B cell (primary cell): ENCODE data around the gene PLXNB1.

ENCODE experiments used
- EZH2 ChIP-seq: IDR thresholded peaks from 2 replicates; pipeline ENCODE4 v1.6.1; 2012; ENCODE audit warnings: borderline replicate concordance, low read depth, mild to moderate bottlenecking, moderate library complexity, low read length; ENCODE audit not compliant: insufficient read depth, poor library complexity, severe bottlenecking
- TF ChIP-seq, protein P1 (sequence below): fragments of 200-600 bp; IDR thresholded peaks from one replicate; pipeline ENCODE4 v1.8.0; 2022; ENCODE audit warnings: antibody characterized with exemption, mild to moderate bottlenecking

DNA sequence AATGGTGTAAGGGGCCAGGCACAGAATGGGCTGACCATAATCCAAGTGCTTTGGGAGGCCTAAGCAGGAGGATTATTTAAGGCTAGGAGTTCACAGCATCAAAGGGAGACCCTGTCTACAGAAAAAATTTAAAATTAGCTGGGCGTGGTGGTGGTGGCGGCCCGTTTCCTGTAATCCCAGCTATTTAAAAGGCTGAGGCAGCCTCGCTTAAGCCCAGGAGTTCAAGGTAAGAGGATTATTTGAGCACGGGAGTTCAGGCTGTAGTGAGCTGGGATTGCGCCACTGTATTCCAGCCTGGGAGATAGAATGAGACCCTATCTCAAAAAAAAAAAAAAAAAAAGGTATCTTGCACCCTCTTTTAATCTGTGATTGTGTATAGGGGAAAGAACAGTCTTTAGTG is 12.1 kb upstream of the PLXNB1 start:
- TF ChIP-seq, protein P1, sequence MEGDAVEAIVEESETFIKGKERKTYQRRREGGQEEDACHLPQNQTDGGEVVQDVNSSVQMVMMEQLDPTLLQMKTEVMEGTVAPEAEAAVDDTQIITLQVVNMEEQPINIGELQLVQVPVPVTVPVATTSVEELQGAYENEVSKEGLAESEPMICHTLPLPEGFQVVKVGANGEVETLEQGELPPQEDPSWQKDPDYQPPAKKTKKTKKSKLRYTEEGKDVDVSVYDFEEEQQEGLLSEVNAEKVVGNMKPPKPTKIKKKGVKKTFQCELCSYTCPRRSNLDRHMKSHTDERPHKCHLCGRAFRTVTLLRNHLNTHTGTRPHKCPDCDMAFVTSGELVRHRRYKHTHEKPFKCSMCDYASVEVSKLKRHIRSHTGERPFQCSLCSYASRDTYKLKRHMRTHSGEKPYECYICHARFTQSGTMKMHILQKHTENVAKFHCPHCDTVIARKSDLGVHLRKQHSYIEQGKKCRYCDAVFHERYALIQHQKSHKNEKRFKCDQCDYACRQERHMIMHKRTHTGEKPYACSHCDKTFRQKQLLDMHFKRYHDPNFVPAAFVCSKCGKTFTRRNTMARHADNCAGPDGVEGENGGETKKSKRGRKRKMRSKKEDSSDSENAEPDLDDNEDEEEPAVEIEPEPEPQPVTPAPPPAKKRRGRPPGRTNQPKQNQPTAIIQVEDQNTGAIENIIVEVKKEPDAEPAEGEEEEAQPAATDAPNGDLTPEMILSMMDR: no peak
- TF ChIP-seq EZH2: no peak
